GM12873 (cell line): ENCODE results near the gene OAS3.

Experiments used
- TF ChIP-seq, protein P1 (sequence below): IDR thresholded peaks from 2 replicates; pipeline ENCODE4 v1.5.1; 2012; ENCODE audit warnings: low read depth, mild to moderate bottlenecking, moderate library complexity, low read length, control low read depth; ENCODE audit not compliant: insufficient read depth; ENCODE audit errors: missing control alignments

Gene OAS3

DNA sequence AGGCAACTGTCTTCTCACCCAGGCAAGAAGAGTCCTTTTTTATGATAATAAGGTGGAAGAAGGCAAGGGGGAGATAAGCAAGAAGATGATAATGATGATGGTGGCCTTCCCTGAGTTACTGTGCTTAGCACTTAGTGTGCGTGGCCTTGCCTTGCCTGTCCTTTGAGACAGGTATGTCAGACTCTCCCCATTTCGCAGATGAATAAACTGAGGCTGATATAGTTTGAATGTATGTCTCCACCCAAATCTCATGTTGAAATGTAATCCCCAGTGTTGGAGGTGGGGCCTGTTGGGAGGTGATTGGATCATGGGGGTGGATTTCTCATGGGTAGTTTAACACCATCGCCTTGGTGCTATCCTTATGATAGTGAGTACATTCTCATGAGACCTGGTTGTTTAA lies 8.6 kb upstream of the OAS3 start:
- TF ChIP-seq, protein P1, sequence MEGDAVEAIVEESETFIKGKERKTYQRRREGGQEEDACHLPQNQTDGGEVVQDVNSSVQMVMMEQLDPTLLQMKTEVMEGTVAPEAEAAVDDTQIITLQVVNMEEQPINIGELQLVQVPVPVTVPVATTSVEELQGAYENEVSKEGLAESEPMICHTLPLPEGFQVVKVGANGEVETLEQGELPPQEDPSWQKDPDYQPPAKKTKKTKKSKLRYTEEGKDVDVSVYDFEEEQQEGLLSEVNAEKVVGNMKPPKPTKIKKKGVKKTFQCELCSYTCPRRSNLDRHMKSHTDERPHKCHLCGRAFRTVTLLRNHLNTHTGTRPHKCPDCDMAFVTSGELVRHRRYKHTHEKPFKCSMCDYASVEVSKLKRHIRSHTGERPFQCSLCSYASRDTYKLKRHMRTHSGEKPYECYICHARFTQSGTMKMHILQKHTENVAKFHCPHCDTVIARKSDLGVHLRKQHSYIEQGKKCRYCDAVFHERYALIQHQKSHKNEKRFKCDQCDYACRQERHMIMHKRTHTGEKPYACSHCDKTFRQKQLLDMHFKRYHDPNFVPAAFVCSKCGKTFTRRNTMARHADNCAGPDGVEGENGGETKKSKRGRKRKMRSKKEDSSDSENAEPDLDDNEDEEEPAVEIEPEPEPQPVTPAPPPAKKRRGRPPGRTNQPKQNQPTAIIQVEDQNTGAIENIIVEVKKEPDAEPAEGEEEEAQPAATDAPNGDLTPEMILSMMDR = no peak

DNA sequence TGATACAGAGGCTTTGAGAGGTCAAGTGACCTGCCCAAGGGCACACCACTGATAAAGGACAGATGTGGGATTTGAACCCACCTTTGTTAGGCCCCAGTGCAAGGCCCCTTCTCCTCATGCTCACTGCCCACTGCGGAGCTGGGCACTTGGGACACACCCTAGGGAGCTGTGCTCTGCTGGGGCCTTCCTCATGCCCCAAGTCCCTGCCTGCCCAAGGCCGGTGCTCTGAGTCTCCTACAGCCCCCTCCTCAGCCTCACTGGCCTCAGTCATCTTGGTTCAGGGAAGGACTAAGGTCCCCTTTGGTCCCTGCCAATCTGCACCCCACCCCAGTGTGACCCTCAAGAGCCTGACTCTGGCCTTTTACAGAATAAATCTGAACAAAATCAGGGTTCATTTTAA lies 7.9 kb upstream of the OAS3 start:
- TF ChIP-seq, protein P1 = no peak

DNA sequence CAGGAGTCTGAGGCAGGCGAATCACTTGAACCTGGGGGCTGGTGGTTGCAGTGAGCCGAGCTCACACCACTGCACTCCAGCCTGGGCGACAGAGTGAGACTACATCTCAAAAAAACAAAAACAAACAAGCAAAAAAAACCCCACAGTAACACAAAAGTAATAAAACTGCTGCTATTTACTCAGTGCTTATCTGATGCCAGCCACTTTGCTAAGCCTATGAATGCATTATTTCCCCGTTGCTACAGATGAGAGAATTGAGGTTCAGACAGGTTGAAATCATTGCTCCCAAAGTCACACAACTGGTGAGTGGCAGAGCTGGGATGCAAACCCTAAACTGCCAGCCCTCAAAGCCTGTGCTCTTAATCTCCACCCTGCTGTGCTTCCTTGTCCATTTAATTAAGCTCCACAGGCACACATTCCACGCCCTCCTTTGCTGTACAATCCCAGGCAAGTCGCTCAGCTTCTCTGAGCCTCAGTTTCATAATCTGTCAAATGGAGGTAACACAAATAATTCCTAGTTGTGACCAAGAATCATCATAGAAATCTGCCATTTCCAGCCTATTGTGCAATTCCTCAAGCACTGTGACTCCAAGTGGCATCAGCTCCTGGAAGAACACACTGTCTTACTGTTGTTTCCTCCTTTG lies 5.7 kb upstream of the OAS3 start:
- TF ChIP-seq, protein P1 = no peak

DNA sequence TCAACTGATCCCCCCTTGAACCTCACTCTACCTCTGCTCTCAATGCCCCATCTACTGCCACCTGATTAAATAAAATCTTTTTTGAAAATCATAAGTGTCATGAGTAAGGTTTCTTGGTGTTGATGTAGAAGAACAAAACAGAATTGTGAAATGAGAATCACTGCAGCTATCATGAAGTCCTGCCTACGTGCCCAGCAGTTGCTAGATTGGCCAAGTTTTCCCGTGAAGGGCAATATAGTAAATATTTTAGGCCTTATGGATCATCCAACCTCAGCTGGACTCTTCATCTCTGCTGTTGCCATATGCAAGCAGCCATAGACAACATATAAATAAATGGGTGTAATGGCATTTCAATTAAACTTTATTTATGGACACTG lies 5.2 kb upstream of the OAS3 start:
- TF ChIP-seq, protein P1 = no peak

DNA sequence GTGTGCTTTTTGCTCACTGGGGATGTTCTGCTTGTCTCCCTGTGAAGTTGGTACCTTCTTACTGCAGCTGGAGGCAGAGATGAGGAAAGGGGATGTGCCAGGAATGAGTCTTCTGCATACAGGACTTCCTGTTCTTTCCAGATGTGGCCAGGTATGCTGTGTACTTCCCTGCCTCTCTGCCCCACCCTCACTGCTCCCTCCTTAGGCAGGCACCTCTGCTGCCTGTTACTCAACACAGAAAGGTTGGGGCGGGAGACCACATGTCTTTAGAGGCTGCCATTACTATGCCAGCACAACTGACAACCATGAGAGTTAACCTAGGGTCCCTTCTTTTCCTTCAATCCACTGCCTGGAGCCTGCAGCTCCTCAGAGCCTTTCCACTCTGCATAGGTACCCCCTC lies 2.0 kb upstream of the OAS3 start:
- TF ChIP-seq, protein P1 = no peak

DNA sequence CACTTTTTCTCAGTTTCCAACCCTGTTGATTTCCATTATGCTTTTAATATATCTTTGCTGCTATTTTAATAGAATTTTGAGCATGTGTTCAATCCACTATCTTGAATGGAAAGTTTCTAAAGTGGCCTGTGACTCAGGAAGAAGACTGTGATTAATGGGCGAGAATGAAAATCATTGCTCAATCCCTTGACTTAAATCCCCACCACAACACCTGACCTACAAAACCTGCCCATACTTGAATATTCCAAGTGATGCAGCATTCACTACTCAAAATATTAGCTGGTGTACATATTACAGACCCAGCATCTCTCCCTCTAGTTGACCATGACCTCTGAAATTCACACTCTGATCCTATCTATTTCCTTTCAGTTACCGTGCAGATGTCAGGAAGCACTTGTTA lies 1.3 kb upstream of the OAS3 start:
- TF ChIP-seq, protein P1 = no peak

DNA sequence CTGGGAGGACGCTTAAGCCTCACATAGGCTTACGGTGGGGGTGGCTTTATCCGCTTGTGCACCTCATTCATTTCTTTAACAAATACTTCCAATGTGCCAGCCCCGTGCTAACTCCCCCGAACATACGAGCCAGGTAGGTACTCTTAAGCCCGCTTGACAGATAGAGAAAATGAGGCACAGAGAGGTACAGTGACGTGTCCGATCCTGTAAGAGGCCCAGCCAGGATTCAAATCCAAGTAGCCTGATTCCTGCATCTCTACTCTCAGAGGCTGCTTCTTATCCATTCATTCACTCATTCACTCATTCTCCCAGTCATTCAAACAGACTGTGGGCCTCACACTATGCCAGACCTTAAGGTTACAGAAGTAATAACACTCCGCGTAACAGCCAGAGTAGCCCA lies 477 bp downstream of the OAS3 start:
- TF ChIP-seq, protein P1 = no peak
